ENCODE measurements around the gene TLR7. TPM values are rescaled to one million over a fixed set of nuclear protein-coding genes. Genes with fewer than 3 reads are reported as not detected.

TLR7 gene
- total RNA-seq, 1 experiment from 2014 or later: not detected

- Mint-ChIP-seq H3K4me3 (ENCODE audit: low read depth, unreplicated experiment) (no peak overlapping the region), H3K36me3 (ENCODE audit: insufficient read depth, unreplicated experiment) (no peaks in the 10 kb centered on the region), H3K27ac (ENCODE audit: unreplicated experiment) (no peak overlapping the region), H3K27me3 (ENCODE audit: unreplicated experiment) (peaks cover 44% of the 10 kb centered on the region), H3K9me3 (ENCODE audit: low read depth, unreplicated experiment) (no peaks in the 10 kb centered on the region), H3K4me1 (ENCODE audit: low read depth, unreplicated experiment) (no peaks in the 10 kb centered on the region)
- DNase-seq: no peak
- TF ChIP-seq CTCF (IDR thresholded peaks at IDR 0.05; ENCODE audit: unreplicated experiment): no peak
- no TSS peak for BruUV-seq (replicated peaks)
- intact Hi-C loops (cut with micrococcal nuclease; ENCODE audit: unreplicated experiment): no loop called here
- CTCF ChIA-PET: no interaction called here
Observed at GRCh38 chrX:12887141-12887540, 20.3 kb downstream of the TLR7 start.

- H3K27me3 Mint-ChIP-seq (ENCODE audit: unreplicated experiment): peaks cover 37% of the 10 kb centered on the region
- DNase-seq: no peak
- BruUV-seq (replicated peaks): no TSS peak
- no peaks in the 10 kb centered on the region for H3K4me1 Mint-ChIP-seq (ENCODE audit: low read depth, unreplicated experiment)
- no peak overlapping the region for H3K27ac Mint-ChIP-seq (ENCODE audit: unreplicated experiment)
- no peak for TF ChIP-seq CTCF (IDR thresholded peaks at IDR 0.05; ENCODE audit: unreplicated experiment)
- intact Hi-C loops (cut with micrococcal nuclease; ENCODE audit: unreplicated experiment): no loop called here
- no peak overlapping the region for H3K4me3 Mint-ChIP-seq (ENCODE audit: low read depth, unreplicated experiment)
- no peaks in the 10 kb centered on the region for H3K9me3 Mint-ChIP-seq (ENCODE audit: low read depth, unreplicated experiment)
- no peaks in the 10 kb centered on the region for H3K36me3 Mint-ChIP-seq (ENCODE audit: insufficient read depth, unreplicated experiment)
- CTCF ChIA-PET: no interaction called here
Observed at GRCh38 chrX:12887767-12888166, 20.9 kb downstream of the TLR7 start.

GRCh38 chrX:12890467-12890866, 23.6 kb downstream of the TLR7 start:
- TF ChIP-seq CTCF (IDR thresholded peaks at IDR 0.05; ENCODE audit: unreplicated experiment): no peak
- intact Hi-C loops (cut with micrococcal nuclease; ENCODE audit: unreplicated experiment): loop anchor here (5.0 kb wide), 1 partner anchor 63 kb away; no protein-coding TSS in a partner anchor
- H3K4me3 Mint-ChIP-seq (ENCODE audit: low read depth, unreplicated experiment): no peak overlapping the region
- no peaks in the 10 kb centered on the region for H3K9me3 Mint-ChIP-seq (ENCODE audit: low read depth, unreplicated experiment)
- CTCF ChIA-PET: no interaction called here
- no TSS peak for BruUV-seq (replicated peaks)
- H3K27me3 Mint-ChIP-seq (ENCODE audit: unreplicated experiment): peaks cover 13% of the 10 kb centered on the region
- no peak overlapping the region for H3K27ac Mint-ChIP-seq (ENCODE audit: unreplicated experiment)
- no peaks in the 10 kb centered on the region for H3K36me3 Mint-ChIP-seq (ENCODE audit: insufficient read depth, unreplicated experiment)
- no peaks in the 10 kb centered on the region for H3K4me1 Mint-ChIP-seq (ENCODE audit: low read depth, unreplicated experiment)
- no peak for DNase-seq

- TF ChIP-seq CTCF (IDR thresholded peaks at IDR 0.05; ENCODE audit: unreplicated experiment): no peak
- intact Hi-C loops (cut with micrococcal nuclease; ENCODE audit: unreplicated experiment): loop anchor here (5.0 kb wide), 1 partner anchor 64 kb away; no protein-coding TSS in a partner anchor
- H3K9me3 Mint-ChIP-seq (ENCODE audit: low read depth, unreplicated experiment): no peaks in the 10 kb centered on the region
- peaks cover 8% of the 10 kb centered on the region for H3K27me3 Mint-ChIP-seq (ENCODE audit: unreplicated experiment)
- no peak overlapping the region for H3K27ac Mint-ChIP-seq (ENCODE audit: unreplicated experiment)
- no peak for DNase-seq
- H3K36me3 Mint-ChIP-seq (ENCODE audit: insufficient read depth, unreplicated experiment): no peaks in the 10 kb centered on the region
- CTCF ChIA-PET: no interaction called here
- peaks cover 5% of the 10 kb centered on the region for H3K4me1 Mint-ChIP-seq (ENCODE audit: low read depth, unreplicated experiment)
- BruUV-seq (replicated peaks): no TSS peak
- no peak overlapping the region for H3K4me3 Mint-ChIP-seq (ENCODE audit: low read depth, unreplicated experiment)
Observed at GRCh38 chrX:12891171-12891570, 24.3 kb downstream of the TLR7 start.
